GM12874 (cell line): ENCODE measurements around the gene APLP1.

Experiments
- TF ChIP-seq, protein P1 (sequence below): IDR thresholded peaks from 2 replicates; pipeline ENCODE4 v1.5.1; 2011; ENCODE audit warnings: low read depth, mild to moderate bottlenecking, control low read depth, low read length, moderate library complexity; ENCODE audit not compliant: insufficient read depth

Gene APLP1

DNA sequence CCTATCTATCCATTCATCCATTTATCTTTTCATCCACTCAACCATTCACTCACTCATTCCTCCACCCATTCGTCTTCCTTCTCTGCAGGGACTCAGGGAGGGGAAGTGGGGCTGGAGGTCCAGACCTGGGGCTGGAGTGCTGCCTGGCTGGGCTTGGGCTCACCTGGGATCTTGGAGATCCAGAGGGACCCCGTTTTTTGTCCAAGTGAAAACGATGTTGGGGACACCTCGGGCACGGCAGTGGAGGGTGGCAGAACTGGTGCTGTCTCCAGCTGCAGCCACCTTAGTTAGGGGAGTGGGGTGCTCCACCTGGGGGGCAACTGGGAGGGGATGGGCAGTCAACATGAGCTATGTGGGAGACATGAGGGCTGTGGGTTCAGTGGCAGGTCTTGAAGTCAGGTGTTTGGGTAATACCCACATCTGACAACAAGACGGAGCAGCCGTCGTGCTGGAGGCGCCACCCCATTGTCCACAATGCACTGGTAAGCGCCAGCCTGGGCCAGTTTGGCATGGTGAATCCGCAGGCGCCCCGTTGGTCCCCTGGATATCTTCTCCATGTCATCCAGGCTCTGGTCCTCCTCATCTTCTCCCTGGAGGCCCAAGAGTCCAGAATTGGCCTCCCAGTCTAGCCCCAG, 26.3 kb upstream of the APLP1 start:
- TF ChIP-seq, protein P1, sequence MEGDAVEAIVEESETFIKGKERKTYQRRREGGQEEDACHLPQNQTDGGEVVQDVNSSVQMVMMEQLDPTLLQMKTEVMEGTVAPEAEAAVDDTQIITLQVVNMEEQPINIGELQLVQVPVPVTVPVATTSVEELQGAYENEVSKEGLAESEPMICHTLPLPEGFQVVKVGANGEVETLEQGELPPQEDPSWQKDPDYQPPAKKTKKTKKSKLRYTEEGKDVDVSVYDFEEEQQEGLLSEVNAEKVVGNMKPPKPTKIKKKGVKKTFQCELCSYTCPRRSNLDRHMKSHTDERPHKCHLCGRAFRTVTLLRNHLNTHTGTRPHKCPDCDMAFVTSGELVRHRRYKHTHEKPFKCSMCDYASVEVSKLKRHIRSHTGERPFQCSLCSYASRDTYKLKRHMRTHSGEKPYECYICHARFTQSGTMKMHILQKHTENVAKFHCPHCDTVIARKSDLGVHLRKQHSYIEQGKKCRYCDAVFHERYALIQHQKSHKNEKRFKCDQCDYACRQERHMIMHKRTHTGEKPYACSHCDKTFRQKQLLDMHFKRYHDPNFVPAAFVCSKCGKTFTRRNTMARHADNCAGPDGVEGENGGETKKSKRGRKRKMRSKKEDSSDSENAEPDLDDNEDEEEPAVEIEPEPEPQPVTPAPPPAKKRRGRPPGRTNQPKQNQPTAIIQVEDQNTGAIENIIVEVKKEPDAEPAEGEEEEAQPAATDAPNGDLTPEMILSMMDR, result no peak

DNA sequence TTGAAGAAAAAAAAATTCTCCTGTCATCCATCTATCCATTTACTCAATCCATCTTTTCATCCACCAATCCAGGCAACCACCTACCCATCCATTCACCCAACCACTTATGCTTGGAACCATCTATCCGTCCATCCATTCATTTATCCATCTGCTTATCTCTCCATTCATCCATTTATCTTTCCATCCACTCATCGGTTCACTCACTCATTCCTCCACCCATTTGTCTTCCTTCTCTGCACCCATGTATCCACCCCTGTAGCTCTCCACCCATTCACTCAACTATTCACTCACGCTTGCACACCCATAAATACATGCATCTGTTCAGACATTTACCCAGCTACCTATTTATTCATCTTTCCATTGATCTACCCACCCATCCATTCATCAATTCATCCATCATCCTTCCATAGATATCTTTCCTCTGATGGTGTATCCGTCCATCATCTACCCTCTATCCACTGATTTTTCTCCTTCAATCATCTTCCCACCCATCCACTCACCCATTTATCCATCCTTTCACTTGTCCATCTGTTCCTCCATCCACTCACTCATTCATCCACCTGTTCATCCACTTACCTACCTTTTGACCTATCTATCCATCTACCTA, 25.6 kb upstream of the APLP1 start:
- TF ChIP-seq, protein P1, result no peak

DNA sequence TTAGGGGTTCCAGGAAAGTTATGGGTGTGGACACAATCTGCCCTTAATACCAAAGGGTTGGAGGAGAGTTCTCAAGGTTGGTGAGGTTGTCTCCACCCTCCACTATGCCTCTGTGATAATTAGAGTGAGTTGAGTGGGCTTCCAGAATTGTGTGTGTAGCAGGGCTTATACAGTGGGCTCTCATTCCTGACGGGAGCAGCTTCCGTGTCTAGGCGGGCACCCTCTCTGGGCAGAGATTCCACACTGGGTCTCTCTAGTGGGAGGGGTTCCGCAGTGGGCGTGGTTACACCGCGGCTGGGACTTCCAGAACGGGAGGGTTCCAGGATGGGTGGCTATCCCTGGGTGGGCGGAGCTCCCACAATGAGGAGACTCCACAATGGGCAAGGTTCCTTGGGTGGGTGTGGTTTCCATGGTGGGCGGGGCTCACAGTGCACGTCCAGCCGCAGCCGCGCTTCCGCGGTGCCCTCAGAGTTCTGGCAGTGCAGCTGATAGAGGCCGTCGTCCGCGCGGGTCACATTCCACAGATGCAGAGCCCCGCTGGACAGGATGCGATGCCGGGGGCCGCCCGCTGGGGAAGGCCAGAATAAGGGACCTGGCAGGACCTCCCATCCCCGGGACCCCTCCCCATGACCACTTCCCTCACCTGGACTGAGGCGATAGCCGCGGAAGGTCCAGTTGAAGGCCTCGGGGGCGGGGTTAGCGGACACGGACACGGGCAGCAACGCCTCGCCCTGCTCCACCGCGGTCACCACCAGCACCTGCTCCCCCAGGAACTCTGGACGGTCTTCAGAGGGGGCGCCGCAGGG, 24.5 kb upstream of the APLP1 start:
- TF ChIP-seq, protein P1, result no peak

DNA sequence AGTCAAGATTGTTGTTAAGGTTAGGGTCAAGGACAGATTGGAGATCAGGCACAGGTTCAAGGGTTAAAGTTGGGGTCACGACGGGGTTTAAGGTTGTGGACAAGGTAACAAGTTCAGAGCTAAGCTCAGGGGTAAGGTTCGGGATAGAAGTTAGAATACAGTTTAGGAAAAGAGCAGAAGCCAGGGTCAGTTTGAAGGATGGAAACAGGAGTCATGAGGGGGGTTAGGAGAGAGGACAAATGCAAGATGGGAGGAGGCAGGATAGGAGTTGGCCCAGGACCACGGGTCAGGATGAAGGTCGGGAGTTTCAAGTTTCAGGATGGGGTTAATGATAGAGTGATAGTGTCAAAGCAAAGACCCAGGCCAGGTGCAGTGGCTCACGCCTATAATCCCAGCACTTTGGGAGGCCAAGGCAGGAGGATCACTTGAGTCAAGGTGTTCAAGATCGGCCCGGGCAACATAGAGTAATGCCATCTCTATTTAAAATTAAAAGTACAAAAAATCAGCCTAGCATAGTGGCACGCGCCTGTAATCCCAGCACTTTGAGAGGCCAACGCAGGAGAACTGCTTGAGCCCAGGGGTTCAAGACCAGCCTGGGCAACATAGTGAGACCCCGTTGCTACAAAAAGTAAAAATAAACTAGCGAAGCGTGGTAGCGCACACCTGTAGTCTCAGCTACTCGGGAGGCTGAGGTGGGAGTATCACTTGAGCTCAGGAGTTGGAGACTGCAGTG, 23.7 kb upstream of the APLP1 start:
- TF ChIP-seq, protein P1, result no peak

DNA sequence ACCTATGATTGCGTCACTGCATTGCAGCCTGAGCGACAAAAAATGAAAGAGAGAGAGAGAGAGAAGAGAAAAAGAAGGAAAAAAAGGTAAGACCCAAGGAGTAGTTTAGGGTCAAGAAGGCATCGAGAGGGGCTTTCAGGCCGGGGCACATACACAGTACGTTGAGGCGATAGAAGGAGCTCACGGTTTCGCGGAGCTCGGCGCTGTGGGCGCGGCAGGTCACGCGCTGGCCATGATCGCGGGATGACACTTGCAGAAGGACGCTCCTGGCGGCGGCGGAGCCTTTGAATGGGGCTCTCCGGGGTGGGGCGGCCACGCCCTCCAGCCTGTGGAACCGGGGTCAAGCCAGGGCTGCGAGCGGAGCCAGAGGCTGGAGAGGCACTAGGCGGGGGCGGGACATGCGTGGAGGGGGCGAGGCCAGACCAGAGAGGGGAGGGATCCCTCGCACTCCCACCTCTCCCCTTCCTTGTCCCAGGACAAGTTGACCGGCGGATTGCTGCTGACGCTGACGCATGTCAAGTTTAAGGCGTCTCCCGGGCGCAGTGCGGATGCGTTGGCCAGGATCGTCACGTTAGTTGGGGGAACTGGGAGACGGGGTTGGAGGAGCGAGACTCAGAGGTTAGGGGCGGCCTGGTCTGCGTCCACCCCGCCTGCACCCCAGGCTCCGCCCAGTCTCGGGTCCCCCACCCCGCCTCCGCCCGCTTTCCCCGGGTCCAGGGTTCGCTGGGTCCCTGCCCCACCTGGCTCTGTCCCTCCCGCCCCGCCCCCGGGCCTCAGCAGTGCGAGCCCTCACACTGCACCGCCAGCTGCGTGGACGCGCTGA, 22.9 kb upstream of the APLP1 start:
- TF ChIP-seq, protein P1, result no peak

DNA sequence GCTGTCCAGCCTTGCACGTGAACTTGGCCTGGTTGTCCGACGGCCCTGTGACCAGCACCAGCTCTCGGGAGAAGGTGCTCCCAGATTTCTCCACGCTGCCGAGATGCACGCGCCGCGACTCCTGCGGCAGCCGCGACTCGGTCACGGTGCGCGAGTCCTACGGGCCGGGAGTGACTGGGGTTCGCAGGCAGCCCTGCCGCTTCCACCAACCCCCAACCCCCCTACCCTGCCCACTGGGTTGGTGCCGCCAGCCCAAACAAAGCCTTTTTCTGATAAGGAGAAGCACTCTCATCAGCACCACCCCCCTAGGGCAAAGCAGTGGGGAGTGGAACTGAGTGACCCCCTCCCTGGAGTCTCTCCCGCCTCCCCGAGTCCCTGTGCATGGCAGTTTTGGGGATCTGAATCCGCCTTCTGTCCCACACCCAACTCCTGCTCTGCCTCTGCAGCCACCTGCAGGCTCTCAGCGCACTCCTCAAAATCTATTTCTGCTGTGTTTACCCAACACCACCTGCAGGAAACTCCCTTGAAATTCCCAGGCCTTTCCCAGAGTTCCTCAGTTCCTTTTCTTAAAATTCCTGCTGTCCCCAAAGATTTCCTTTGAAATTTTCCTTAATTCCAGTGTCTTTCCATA, 22.2 kb upstream of the APLP1 start:
- TF ChIP-seq, protein P1, result no peak
